Left ventricle myocardium inferior (tissue), 1 donor: ENCODE results near the gene NDUFA8. TPM values are rescaled to one million over a fixed set of nuclear protein-coding genes. Genes with fewer than 3 reads are reported as not detected.

ENCODE experiments used
- DNase-seq: peaks from one replicate; pipeline ENCODE4 v3.0.0-alpha.2; 2020
- H3K27ac ChIP-seq: fragments of 200-600 bp; replicated peaks from 2 replicates; pipeline ENCODE4 v1.8.0; 2021
- H3K27me3 ChIP-seq: fragments of 200-600 bp; 2 replicates; pipeline ENCODE4 v1.8.0; 2021; ENCODE audit warnings: low read depth
- H3K36me3 ChIP-seq: fragments of 200-600 bp; 2 replicates; pipeline ENCODE4 v1.8.0; 2021
- H3K4me1 ChIP-seq: fragments of 200-600 bp; 2 replicates; pipeline ENCODE4 v1.8.0; 2021
- H3K4me3 ChIP-seq: fragments of 200-600 bp; 2 replicates; pipeline ENCODE4 v1.8.0; 2021; ENCODE audit warnings: mild to moderate bottlenecking, moderate library complexity
- H3K9me3 ChIP-seq: fragments of 200-600 bp; replicated peaks from 2 replicates; pipeline ENCODE4 v1.8.0; 2021
- intact Hi-C: fragments of 100-400 bp; cut with micrococcal nuclease; formaldehyde crosslinking; loops from one replicate; pipeline ENCODE4 v1.11.0; 2022
- total RNA-seq: library from RNA; stranded (reverse); fragmentation: NEBNext Ultra II Directional; extraction: Animal tissue kit (Norgen Biotek cat#: 25700); gene quantifications from one replicate; pipeline ENCODE4 v1.2.1, GENCODE V29; 2021
- TF ChIP-seq, protein P1 (sequence below): fragments of 200-600 bp; IDR thresholded peaks from 2 replicates; pipeline ENCODE4 v1.8.0; 2021; ENCODE audit warnings: antibody characterized with exemption, mild to moderate bottlenecking, borderline replicate concordance
- donor health status: DM: no; HTN: yes; CAD: no; lungs with severe emphysema.

The NDUFA8 gene
- total RNA-seq, 1 donor from 2014 or later = 311 TPM

DNA sequence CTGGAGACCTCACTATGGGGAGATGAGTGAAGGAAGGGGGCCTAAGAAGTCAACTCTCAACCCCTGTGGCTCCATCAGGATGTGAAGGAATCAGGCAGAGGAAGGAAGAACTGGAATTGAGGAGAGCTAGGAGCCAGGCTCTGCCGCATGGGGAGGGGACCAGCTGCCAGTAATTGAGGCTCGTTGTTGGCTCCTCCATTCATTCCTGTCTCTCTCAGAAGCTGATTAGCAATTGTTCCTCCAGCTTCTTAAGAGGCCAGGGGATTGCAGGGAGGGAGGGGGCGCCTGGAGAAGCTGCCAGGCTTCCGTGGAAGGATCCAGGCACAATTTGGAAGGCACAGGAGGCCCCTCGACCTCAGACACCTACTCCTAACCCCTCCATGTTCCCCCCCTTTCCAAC lies 46.0 kb downstream of the NDUFA8 start:
- H3K4me3 ChIP-seq = no peak overlapping the region
- DNase-seq = no peak
- no peaks in the 10 kb centered on the region for H3K36me3 ChIP-seq
- peaks cover 29% of the 10 kb centered on the region for H3K27me3 ChIP-seq
- TF ChIP-seq, protein P1, sequence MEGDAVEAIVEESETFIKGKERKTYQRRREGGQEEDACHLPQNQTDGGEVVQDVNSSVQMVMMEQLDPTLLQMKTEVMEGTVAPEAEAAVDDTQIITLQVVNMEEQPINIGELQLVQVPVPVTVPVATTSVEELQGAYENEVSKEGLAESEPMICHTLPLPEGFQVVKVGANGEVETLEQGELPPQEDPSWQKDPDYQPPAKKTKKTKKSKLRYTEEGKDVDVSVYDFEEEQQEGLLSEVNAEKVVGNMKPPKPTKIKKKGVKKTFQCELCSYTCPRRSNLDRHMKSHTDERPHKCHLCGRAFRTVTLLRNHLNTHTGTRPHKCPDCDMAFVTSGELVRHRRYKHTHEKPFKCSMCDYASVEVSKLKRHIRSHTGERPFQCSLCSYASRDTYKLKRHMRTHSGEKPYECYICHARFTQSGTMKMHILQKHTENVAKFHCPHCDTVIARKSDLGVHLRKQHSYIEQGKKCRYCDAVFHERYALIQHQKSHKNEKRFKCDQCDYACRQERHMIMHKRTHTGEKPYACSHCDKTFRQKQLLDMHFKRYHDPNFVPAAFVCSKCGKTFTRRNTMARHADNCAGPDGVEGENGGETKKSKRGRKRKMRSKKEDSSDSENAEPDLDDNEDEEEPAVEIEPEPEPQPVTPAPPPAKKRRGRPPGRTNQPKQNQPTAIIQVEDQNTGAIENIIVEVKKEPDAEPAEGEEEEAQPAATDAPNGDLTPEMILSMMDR = no peak
- H3K9me3 ChIP-seq = no peaks in the 10 kb centered on the region
- intact Hi-C loops = no loop called here
- no peak overlapping the region for H3K27ac ChIP-seq
- no peaks in the 10 kb centered on the region for H3K4me1 ChIP-seq

DNA sequence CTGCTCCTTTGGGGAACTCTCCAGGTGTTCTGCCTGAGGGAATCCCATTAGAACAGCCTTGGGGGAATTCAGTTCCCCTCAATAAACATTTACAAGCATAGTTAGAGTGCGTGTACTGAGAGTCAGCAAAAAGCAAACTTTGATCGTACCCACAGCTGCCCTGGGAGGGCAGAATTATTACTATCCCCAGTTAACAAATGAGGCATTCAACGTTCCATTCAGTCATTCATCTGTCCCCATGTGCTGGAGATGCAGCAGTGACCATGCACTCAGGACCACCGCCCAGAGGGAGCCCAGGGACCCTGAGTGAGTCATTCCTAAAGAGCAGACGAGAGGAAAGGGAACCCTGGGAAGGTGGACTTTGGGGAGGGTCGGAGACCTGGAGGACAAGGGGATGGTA lies 47.3 kb downstream of the NDUFA8 start:
- Histone ChIP-seq H3K4me3 (no peak overlapping the region), H3K4me1 (peaks cover 7% of the 10 kb centered on the region), H3K9me3 (no peaks in the 10 kb centered on the region), H3K27ac (no peak overlapping the region), H3K27me3 (peaks cover 29% of the 10 kb centered on the region), H3K36me3 (no peaks in the 10 kb centered on the region)
- no peak for DNase-seq
- intact Hi-C loops = no loop called here
- TF ChIP-seq, protein P1 = no peak

DNA sequence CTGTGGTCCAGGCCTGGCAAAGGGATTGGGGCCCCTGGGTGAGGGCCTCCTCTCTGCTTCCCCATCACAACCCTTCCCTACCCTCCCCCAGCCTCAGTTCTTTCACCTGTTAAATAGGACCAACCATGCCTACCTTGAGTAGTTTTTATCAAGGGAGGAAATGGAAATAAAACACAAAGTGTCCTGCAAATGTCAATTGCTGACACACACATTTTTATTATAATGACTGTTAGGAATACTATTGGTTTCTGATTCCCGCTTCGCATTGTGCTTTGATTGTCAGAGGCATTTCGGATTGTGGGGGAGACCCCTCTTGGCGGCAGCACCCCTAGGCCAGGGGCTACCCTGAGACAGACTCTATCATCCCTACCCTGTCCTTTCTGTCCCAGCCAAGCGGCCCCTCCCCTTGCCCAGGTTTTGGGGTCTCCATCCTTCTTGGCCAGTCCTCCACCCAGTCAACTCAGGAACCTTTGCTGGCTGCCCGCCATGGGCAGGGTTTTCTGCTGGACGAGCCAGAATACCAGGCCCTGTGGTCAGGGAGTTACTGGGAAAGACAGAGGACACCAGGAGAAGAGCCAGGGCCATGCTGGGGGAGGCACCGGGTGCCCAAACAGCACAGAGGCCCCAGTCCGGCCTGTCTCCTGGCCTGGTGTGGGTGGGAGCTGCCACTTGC lies 48.0 kb downstream of the NDUFA8 start:
- Histone ChIP-seq H3K4me1 (peaks cover 14% of the 10 kb centered on the region), H3K4me3 (no peak overlapping the region), H3K27ac (no peak overlapping the region), H3K9me3 (no peaks in the 10 kb centered on the region), H3K36me3 (no peaks in the 10 kb centered on the region), H3K27me3 (peaks cover 24% of the 10 kb centered on the region)
- TF ChIP-seq, protein P1 = no peak
- intact Hi-C loops = no loop called here
- DNase-seq = no peak

DNA sequence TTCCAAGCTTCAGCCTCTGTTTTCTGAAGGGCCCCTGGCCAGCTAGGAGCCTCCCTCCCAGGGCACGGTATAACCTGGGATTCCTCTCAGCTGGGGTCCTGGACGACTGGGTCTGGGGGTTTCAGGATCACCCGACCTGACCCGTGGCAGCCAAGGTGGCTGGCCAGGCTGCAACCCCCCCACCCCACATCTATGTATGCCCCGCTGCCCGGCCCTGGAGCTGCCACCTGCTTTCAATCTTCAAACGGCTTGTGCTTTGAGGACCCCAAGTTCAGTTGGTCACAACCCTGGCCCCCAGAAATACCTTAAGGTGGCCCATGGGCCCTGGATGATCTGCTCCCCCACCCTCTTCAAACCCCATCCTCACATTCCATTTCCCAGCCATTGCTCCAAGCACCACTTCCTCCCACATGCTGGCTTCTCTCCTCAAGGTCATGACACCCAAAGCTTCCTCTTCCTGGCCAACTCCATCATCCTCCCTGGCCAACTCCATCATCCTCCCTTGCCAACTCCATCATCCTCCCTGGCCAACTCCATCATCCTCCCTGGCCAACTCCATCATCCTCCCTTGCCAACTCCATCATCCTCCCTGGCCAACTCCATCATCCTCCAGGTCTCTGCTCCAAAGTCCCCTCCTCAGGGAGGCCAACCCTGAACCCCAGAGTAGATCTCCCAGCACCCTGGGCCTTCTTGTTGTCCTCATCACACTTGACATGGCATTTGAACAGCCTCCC lies 49.3 kb downstream of the NDUFA8 start:
- no peak for DNase-seq
- Histone ChIP-seq H3K36me3 (no peaks in the 10 kb centered on the region), H3K9me3 (no peaks in the 10 kb centered on the region), H3K4me1 (peaks cover 15% of the 10 kb centered on the region), H3K27ac (no peak overlapping the region), H3K4me3 (no peak overlapping the region), H3K27me3 (peaks cover 12% of the 10 kb centered on the region)
- intact Hi-C loops = no loop called here
- TF ChIP-seq, protein P1 = no peak

DNA sequence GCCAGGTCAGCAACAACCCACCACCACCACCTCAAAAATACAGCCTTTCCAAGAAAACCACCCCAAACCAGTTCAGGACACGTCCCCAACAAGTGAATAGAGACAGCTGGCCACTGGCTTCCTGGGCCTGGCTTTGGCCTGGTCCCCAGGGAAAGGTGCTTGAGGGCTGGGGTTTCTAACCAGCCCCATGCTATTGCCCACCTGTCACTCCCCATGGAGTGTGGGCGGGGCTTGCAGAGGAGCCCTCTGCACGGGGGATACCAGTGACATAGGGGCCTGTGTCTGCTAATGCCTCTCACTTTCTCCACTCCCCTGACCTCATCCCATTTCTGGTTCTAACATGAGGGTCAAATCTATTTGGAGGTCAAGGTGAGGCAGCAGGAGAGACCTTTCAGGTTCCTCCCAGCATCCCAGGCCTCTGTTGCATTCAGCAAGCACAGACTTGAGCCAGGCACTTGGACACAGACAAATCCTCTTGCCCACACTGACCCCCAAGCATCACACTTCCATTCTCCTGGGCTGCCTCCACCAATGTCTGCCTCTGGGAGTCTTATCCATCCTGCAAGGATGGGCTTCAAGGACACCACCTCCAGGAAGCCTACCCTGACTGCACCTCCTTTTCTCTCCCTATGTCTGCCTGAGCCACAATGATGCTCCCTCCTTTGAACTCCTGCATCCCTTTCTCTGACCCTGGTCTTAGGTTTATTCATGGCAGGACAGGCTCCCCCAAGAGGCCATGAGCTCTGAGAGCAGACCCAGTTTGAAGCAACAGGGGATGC lies 50.4 kb downstream of the NDUFA8 start:
- peaks cover 6% of the 10 kb centered on the region for H3K9me3 ChIP-seq
- DNase-seq = no peak
- H3K36me3 ChIP-seq = no peaks in the 10 kb centered on the region
- no peak overlapping the region for H3K4me3 ChIP-seq
- intact Hi-C loops = loop anchor here (10.0 kb wide), 1 partner anchor 696 kb away; the partner anchor contains the start of gene OR1K1
- peaks cover 1% of the 10 kb centered on the region for H3K27me3 ChIP-seq
- TF ChIP-seq, protein P1 = no peak
- H3K27ac ChIP-seq = no peak overlapping the region
- H3K4me1 ChIP-seq = peaks cover 15% of the 10 kb centered on the region
